Ishikawa (cell line): ENCODE data around the gene CNTN4.

ENCODE experiments used
- CEBPB ChIP-seq: IDR thresholded peaks from 2 replicates; pipeline ENCODE4 v1.6.1; 2012
- CREB1 ChIP-seq: IDR thresholded peaks from 2 replicates; pipeline ENCODE4 v1.6.1; 2012; ENCODE audit warnings: low read depth
- EGR1 ChIP-seq: IDR thresholded peaks from 2 replicates; pipeline ENCODE4 v1.6.1; 2012
- EP300 ChIP-seq: IDR thresholded peaks from 2 replicates; pipeline ENCODE4 v1.6.1; 2012; ENCODE audit warnings: borderline replicate concordance
- FOXM1 ChIP-seq: IDR thresholded peaks from 2 replicates; pipeline ENCODE4 v1.6.1; 2012; ENCODE audit warnings: low read depth, borderline replicate concordance
- MAX ChIP-seq: IDR thresholded peaks from 2 replicates; pipeline ENCODE4 v1.6.1; 2012
- NFIC ChIP-seq: IDR thresholded peaks from 2 replicates; pipeline ENCODE4 v1.6.1; 2012
- RAD21 ChIP-seq: IDR thresholded peaks from 2 replicates; pipeline ENCODE4 v1.6.1; 2012; ENCODE audit warnings: low read depth
- REST ChIP-seq: IDR thresholded peaks from 2 replicates; pipeline ENCODE4 v1.6.1; 2012; ENCODE audit warnings: low read depth, mild to moderate bottlenecking
- TAF1 ChIP-seq: IDR thresholded peaks from 2 replicates; pipeline ENCODE4 v1.6.1; 2012; ENCODE audit warnings: low read depth, mild to moderate bottlenecking
- TCF12 ChIP-seq: IDR thresholded peaks from 2 replicates; pipeline ENCODE4 v1.6.1; 2012; ENCODE audit warnings: low read depth
- TEAD4 ChIP-seq: IDR thresholded peaks from 2 replicates; pipeline ENCODE4 v1.6.1; 2012
- USF1 ChIP-seq: IDR thresholded peaks from 2 replicates; pipeline ENCODE4 v1.6.1; 2012
- YY1 ChIP-seq: IDR thresholded peaks from 2 replicates; pipeline ENCODE4 v1.6.1; 2012; ENCODE audit warnings: low read depth
- ZBTB7A ChIP-seq: IDR thresholded peaks from 2 replicates; pipeline ENCODE4 v1.6.1; 2012; ENCODE audit warnings: low read depth

The CNTN4 gene

GRCh38 chr3:2099779-2100191, 1.1 kb downstream of the CNTN4 start:
- no peak for TF ChIP-seq MAX

- no peak for TF ChIP-seq CREB1
- TF ChIP-seq MAX, result no peak
Observed at GRCh38 chr3:2106438-2106837, 7.8 kb downstream of the CNTN4 start.

- no peak for TF ChIP-seq RAD21
- TF ChIP-seq MAX, result no peak
- TF ChIP-seq EGR1, result no peak
- no peak for TF ChIP-seq CREB1
- no peak for TF ChIP-seq NFIC
- no peak for TF ChIP-seq ZBTB7A
- TF ChIP-seq USF1, result no peak
- no peak for TF ChIP-seq TCF12
Observed at GRCh38 chr3:2110597-2111117, 12.0 kb downstream of the CNTN4 start.

GRCh38 chr3:2114617-2115275, 16.1 kb downstream of the CNTN4 start:
- no peak for TF ChIP-seq CREB1
- TF ChIP-seq TCF12, result no peak

GRCh38 chr3:2130726-2131125, 32.1 kb downstream of the CNTN4 start:
- no peak for TF ChIP-seq EP300
- TF ChIP-seq REST, result no peak
- no peak for TF ChIP-seq FOXM1
- TF ChIP-seq TCF12, result no peak
- no peak for TF ChIP-seq CREB1
- TF ChIP-seq ZBTB7A, result no peak
- TF ChIP-seq USF1, result no peak
- TF ChIP-seq TEAD4, result no peak
- TF ChIP-seq TAF1, result no peak

- TF ChIP-seq YY1 (no peak), CEBPB (no peak), TCF12 (no peak), RAD21 (no peak)
Observed at GRCh38 chr3:2133146-2133545, 34.5 kb downstream of the CNTN4 start.

- TF ChIP-seq CEBPB, result no peak
- TF ChIP-seq NFIC, result no peak
- no peak for TF ChIP-seq FOXM1
- TF ChIP-seq YY1, result no peak
- no peak for TF ChIP-seq RAD21
- no peak for TF ChIP-seq MAX
- TF ChIP-seq ZBTB7A, result no peak
- TF ChIP-seq EGR1, result no peak
- TF ChIP-seq TEAD4, result no peak
- TF ChIP-seq REST, result no peak
Observed at GRCh38 chr3:2137651-2138050, 39.0 kb downstream of the CNTN4 start.
